Spleen (tissue), 7 donors: Measurements from ENCODE around the gene SH3RF3.

Source experiments
- POLR2A ChIP-seq, 3 donors: fragments of 450-650 bp; IDR thresholded peaks; one replicate each; pipeline ENCODE4 v1.5.1; 2017; ENCODE audit warnings: antibody characterized with exemption in 3 of 3, mild to moderate bottlenecking in 1 of 3
- POLR2AphosphoS5 ChIP-seq, 3 donors: sonication (generic); formaldehyde crosslinking; IDR thresholded peaks; one replicate each; pipeline ENCODE4 v1.5.1; 2017; ENCODE audit warnings: antibody characterized with exemption in 3 of 3
- TF ChIP-seq, protein P1 (sequence below), 11 experiments: fragments of 200-600 bp in 7 of 11; fragments of 450-650 bp in 4 of 11; sonication (generic) in 4 of 11; IDR thresholded peaks in 8 of 11; conservative IDR thresholded peaks in 3 of 11; 1 replicate in 7 of 11; 2 replicates in 4 of 11; pipeline versions ENCODE4 v1.4.0 to v1.8.0; 2016 to 2021; ENCODE audit warnings: antibody characterized with exemption in 11 of 11, inconsistent platforms in 4 of 11, mild to moderate bottlenecking in 1 of 11
- donor health status: DM: no; HTN: no; CAD: no; lungs with moderate emphysema.
- donor health status: DM: no; HTN: no; CAD: no.
- donor health status: DM: no; HTN: no; CAD: no.

DNA sequence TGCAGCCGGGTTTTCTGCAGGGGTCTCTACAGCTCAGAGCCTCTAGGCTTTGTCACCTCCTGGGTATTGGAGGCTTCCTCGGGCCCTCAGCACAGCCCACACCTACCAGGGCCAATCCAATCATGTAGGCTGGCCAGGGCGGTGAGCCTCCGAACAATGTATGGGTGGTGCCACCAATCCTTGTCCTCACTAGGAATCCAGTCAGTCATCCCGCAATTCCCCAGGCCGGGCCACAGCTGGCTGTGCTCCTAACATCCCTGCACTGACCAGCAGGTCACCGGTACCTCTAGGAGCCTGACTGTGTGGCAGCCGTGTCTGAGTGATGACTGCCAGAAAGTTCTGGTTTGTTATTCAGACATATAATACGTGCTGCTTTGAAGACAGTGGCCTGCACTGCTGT, 129.4 kb downstream of the SH3RF3 start:
- TF ChIP-seq, protein P1, sequence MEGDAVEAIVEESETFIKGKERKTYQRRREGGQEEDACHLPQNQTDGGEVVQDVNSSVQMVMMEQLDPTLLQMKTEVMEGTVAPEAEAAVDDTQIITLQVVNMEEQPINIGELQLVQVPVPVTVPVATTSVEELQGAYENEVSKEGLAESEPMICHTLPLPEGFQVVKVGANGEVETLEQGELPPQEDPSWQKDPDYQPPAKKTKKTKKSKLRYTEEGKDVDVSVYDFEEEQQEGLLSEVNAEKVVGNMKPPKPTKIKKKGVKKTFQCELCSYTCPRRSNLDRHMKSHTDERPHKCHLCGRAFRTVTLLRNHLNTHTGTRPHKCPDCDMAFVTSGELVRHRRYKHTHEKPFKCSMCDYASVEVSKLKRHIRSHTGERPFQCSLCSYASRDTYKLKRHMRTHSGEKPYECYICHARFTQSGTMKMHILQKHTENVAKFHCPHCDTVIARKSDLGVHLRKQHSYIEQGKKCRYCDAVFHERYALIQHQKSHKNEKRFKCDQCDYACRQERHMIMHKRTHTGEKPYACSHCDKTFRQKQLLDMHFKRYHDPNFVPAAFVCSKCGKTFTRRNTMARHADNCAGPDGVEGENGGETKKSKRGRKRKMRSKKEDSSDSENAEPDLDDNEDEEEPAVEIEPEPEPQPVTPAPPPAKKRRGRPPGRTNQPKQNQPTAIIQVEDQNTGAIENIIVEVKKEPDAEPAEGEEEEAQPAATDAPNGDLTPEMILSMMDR (IDR thresholded peaks at IDR 0.05 in 8 of 11, conservative IDR thresholded peaks at IDR 0.05 in 3 of 11) = no peak
- TF ChIP-seq POLR2AphosphoS5 (IDR thresholded peaks at IDR 0.05) (no peak), POLR2A (IDR thresholded peaks at IDR 0.05) (no peak)
